GM04503 (cell line): ENCODE measurements around the gene GPR37L1.
"Not testable (repeated sequence)": the region's sequence is repeated elsewhere in the genome, so short reads cannot be mapped to it uniquely, and the experiment has no call there.

Experiments used
- DNase-seq: peaks from one replicate; pipeline ENCODE4 v3.0.0-alpha.2; 2012; ENCODE audit warnings: low read depth

The GPR37L1 gene

GRCh38 chr1:202171292-202172014 lies 48.7 kb downstream of the GPR37L1 start:
- no peak for DNase-seq

- DNase-seq: no peak
Measured at GRCh38 chr1:202172015-202172355, 49.3 kb downstream of the GPR37L1 start.

- no peak for DNase-seq
Measured at GRCh38 chr1:202173993-202174392, 51.3 kb downstream of the GPR37L1 start.

GRCh38 chr1:202176949-202177927 lies 54.5 kb downstream of the GPR37L1 start:
- no peak for DNase-seq

- DNase-seq: no peak
Measured at GRCh38 chr1:202179828-202180750, 57.4 kb downstream of the GPR37L1 start.

GRCh38 chr1:202180751-202181139 lies 58.0 kb downstream of the GPR37L1 start:
- not testable (repeated sequence) for DNase-seq

- no peak for DNase-seq
Measured at GRCh38 chr1:202181586-202181985, 58.9 kb downstream of the GPR37L1 start.

- DNase-seq: no peak
Measured at GRCh38 chr1:202182040-202182877, 59.5 kb downstream of the GPR37L1 start.
